Measurements from ENCODE around the gene CDK17. TPM values are rescaled to one million over a fixed set of nuclear protein-coding genes. Genes with fewer than 3 reads are reported as not detected.

Gene CDK17
- total RNA-seq, 1 donor from 2014 or later, result 46.7 TPM

DNA sequence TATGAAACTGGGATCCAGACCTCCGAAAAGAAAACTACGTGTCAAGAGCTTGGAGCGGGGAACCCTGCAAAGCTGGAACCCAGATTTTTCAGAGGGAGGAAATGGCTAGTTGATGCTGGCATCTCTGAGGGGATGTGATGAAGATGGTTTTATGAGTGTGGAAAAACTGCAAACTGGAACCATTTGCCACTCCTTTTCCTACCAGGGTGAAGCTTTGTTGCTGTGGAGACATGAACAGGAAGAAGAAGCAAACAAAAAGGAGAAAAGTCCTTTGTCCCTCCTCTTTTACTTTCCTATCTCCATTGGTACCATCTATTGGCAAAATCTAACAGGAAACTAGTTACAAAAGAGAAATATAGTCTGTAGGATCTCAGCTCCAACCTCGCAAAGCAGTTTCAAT lies 39.2 kb downstream of the CDK17 start:
- Mint-ChIP-seq H3K9me3 (ENCODE audit: unreplicated experiment) (no peaks in the 10 kb centered on the region), H3K4me1 (ENCODE audit: low read depth, unreplicated experiment) (peaks cover 5% of the 10 kb centered on the region), H3K27ac (ENCODE audit: unreplicated experiment) (no peak overlapping the region), H3K4me3 (ENCODE audit: unreplicated experiment) (no peak overlapping the region), H3K27me3 (ENCODE audit: unreplicated experiment) (no peaks in the 10 kb centered on the region), H3K36me3 (ENCODE audit: unreplicated experiment) (no peaks in the 10 kb centered on the region)
- TF ChIP-seq, protein P1, sequence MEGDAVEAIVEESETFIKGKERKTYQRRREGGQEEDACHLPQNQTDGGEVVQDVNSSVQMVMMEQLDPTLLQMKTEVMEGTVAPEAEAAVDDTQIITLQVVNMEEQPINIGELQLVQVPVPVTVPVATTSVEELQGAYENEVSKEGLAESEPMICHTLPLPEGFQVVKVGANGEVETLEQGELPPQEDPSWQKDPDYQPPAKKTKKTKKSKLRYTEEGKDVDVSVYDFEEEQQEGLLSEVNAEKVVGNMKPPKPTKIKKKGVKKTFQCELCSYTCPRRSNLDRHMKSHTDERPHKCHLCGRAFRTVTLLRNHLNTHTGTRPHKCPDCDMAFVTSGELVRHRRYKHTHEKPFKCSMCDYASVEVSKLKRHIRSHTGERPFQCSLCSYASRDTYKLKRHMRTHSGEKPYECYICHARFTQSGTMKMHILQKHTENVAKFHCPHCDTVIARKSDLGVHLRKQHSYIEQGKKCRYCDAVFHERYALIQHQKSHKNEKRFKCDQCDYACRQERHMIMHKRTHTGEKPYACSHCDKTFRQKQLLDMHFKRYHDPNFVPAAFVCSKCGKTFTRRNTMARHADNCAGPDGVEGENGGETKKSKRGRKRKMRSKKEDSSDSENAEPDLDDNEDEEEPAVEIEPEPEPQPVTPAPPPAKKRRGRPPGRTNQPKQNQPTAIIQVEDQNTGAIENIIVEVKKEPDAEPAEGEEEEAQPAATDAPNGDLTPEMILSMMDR (IDR thresholded peaks at IDR 0.05; ENCODE audit: partially characterized antibody, unreplicated experiment), result no peak
- no peak for DNase-seq

GRCh38 chr12:96360550-96360949 lies 39.7 kb downstream of the CDK17 start:
- no peak for DNase-seq
- TF ChIP-seq, protein P1 (IDR thresholded peaks at IDR 0.05; ENCODE audit: partially characterized antibody, unreplicated experiment), result no peak
- H3K27me3 Mint-ChIP-seq (ENCODE audit: unreplicated experiment), result no peaks in the 10 kb centered on the region
- no peaks in the 10 kb centered on the region for H3K36me3 Mint-ChIP-seq (ENCODE audit: unreplicated experiment)
- no peak overlapping the region for H3K4me3 Mint-ChIP-seq (ENCODE audit: unreplicated experiment)
- no peak overlapping the region for H3K27ac Mint-ChIP-seq (ENCODE audit: unreplicated experiment)
- no peaks in the 10 kb centered on the region for H3K9me3 Mint-ChIP-seq (ENCODE audit: unreplicated experiment)
- H3K4me1 Mint-ChIP-seq (ENCODE audit: low read depth, unreplicated experiment), result peaks cover 5% of the 10 kb centered on the region

DNA sequence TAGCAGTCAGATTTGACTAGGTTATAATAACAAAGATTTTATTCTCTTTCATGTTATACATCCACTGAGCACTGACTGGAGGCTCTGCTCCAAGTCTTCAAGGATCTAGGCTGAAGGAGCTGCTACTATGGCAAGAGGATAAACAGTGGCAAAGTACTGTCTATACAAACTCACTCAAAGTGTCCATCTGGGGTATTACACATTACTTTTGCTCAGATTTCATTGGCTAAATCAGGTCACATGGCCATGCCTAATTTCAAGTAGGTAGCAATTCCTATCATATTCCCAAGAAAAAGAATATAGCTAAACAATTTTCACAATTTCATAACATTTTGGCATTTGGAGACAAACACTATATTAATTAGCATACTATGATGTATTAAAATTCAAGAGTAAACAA lies 40.9 kb downstream of the CDK17 start:
- no peak for DNase-seq
- no peaks in the 10 kb centered on the region for H3K36me3 Mint-ChIP-seq (ENCODE audit: unreplicated experiment)
- H3K27ac Mint-ChIP-seq (ENCODE audit: unreplicated experiment), result no peak overlapping the region
- H3K4me3 Mint-ChIP-seq (ENCODE audit: unreplicated experiment), result no peak overlapping the region
- H3K9me3 Mint-ChIP-seq (ENCODE audit: unreplicated experiment), result no peaks in the 10 kb centered on the region
- no peaks in the 10 kb centered on the region for H3K27me3 Mint-ChIP-seq (ENCODE audit: unreplicated experiment)
- H3K4me1 Mint-ChIP-seq (ENCODE audit: low read depth, unreplicated experiment), result peaks cover 5% of the 10 kb centered on the region
- TF ChIP-seq, protein P1 (IDR thresholded peaks at IDR 0.05; ENCODE audit: partially characterized antibody, unreplicated experiment), result no peak

DNA sequence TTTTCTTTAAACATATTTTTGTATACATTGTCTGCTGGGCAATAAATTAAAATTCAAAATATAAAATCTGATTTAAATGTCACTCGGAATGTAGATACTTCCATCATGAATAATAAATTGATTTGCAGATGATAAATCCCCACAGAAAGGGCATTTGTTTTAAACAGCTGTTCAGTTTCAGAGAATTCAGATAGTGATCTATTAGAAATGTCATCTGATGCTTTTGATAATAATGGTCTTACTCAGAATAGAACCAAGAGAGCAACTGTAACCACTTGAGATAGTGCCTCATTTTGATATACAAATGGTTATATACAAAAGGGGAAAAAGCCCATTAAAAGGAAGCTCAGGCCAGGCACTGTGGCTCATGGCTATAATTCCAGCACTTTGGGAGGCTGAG lies 43.4 kb downstream of the CDK17 start:
- DNase-seq, result no peak
- TF ChIP-seq, protein P1 (IDR thresholded peaks at IDR 0.05; ENCODE audit: partially characterized antibody, unreplicated experiment), result no peak
- no peaks in the 10 kb centered on the region for H3K9me3 Mint-ChIP-seq (ENCODE audit: unreplicated experiment)
- H3K4me3 Mint-ChIP-seq (ENCODE audit: unreplicated experiment), result no peak overlapping the region
- no peaks in the 10 kb centered on the region for H3K36me3 Mint-ChIP-seq (ENCODE audit: unreplicated experiment)
- H3K27ac Mint-ChIP-seq (ENCODE audit: unreplicated experiment), result no peak overlapping the region
- peaks cover 13% of the 10 kb centered on the region for H3K4me1 Mint-ChIP-seq (ENCODE audit: low read depth, unreplicated experiment)
- H3K27me3 Mint-ChIP-seq (ENCODE audit: unreplicated experiment), result peaks cover 2% of the 10 kb centered on the region

GRCh38 chr12:96354844-96355534 lies 45.2 kb downstream of the CDK17 start:
- Mint-ChIP-seq H3K27me3 (ENCODE audit: unreplicated experiment) (peaks cover 2% of the 10 kb centered on the region), H3K9me3 (ENCODE audit: unreplicated experiment) (no peaks in the 10 kb centered on the region), H3K27ac (ENCODE audit: unreplicated experiment) (no peak overlapping the region), H3K4me3 (ENCODE audit: unreplicated experiment) (no peak overlapping the region), H3K4me1 (ENCODE audit: low read depth, unreplicated experiment) (peaks cover 18% of the 10 kb centered on the region), H3K36me3 (ENCODE audit: unreplicated experiment) (no peaks in the 10 kb centered on the region)
- DNase-seq, result no peak
- TF ChIP-seq, protein P1 (IDR thresholded peaks at IDR 0.05; ENCODE audit: partially characterized antibody, unreplicated experiment), result no peak

Data from glutamatergic neuron (in vitro differentiated cells).